ENCODE measurements around the gene FBXO28.

The FBXO28 gene

DNA sequence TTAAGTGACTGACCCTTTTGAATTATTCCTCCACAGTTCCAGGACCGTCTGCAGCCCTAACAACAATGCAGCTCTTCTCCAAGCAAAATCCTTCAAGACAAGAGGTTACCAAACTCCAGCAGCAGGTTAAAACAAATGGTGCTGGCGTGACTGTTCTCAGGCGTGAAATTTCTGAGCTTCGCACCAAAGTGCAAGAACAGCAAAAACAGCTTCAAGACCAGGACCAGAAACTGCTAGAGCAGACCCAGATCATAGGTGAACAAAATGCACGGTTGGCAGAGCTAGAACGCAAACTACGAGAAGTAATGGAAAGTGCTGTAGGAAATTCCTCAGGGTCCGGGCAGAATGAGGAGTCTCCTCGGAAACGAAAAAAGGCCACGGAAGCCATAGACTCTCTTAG, 43.4 kb downstream of the FBXO28 start:
- no peak for DNase-seq (ENCODE audit: low read depth)

GRCh38 chr1:224159541-224159940, 45.6 kb downstream of the FBXO28 start:
- DNase-seq (ENCODE audit: low read depth) = no peak

- DNase-seq (ENCODE audit: low read depth) = no peak
Measured at GRCh38 chr1:224160171-224160682, 46.3 kb downstream of the FBXO28 start.

DNA sequence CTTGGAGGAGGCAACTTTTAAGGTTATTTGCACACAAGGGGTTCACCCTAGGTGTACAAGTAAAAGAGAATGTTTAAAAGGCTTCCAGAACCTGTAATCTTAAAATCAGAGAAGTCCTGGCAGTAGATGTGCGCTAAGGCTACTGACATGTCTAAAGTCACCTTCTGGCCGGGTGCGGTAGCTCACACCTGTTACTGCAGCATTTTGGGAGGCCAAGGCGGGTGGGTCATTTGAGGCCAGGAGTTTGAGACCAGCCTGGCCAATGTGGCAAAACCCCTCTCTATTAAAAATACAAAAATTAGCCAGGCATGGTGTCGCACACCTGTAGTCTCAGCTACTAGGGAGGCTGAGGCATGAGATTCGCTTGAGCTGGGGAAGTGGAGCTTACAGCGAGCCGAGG, 48.9 kb downstream of the FBXO28 start:
- DNase-seq (ENCODE audit: low read depth) = no peak

GRCh38 chr1:224163311-224163710, 49.4 kb downstream of the FBXO28 start:
- DNase-seq (ENCODE audit: low read depth) = no peak

DNA sequence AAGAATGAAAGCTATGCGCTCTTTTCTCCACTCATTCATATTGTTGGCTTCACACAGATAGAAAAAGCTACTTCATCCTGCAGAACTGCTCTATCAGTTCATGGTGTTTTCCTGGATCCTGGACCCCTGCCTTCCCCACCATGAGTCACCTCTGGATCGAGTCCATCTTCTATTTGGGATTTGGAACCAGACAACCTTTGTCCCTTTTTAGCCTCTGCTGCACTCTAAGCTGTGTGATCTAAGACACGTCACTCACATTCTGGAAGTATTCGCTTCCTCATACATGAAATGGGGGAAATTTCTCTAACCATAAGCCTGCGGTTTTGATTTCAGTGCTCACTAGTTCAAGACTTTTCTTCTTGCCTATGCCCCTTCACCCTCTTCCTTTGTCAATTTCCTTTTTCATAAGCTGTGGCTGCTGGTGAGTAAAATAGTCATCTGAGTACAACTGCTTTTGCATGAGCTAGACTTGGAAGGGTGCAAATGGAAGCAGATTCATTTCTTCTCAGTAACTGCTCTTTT, 55.0 kb downstream of the FBXO28 start:
- peak; percentile 66 for DNase-seq (ENCODE audit: low read depth)

DNA sequence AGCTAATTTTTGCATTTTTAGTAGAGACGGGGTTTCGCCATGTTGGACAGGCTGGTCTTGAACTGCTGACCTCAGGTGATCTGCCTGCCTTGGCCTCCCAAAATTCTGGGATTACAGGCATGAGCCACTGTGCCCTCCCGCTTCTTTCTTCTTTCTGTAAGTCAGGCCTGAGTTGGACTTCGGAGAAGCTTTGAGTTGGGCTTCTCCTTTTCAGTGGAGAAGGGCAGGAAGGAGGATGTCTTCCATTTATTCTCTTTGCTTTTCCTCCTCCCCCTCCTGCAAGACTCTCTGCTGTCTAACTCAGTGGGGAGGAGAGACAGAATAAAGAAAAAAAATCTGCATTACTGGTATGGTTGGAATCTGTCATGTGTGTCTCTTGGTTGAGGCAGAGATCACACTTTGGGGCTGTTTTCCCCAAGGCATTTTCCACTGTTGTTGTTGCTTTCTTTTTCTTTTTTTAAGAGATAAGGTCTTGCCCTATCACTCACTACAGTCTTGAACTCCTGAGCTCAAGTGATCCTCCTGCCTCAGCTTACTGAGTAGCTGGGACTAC, 55.9 kb downstream of the FBXO28 start:
- DNase-seq (ENCODE audit: low read depth) = no peak

- no peak for DNase-seq (ENCODE audit: low read depth)
Measured at GRCh38 chr1:224170343-224170742, 56.4 kb downstream of the FBXO28 start.

- DNase-seq (ENCODE audit: low read depth) = no peak
Measured at GRCh38 chr1:224170748-224171478, 57.0 kb downstream of the FBXO28 start.

DNA sequence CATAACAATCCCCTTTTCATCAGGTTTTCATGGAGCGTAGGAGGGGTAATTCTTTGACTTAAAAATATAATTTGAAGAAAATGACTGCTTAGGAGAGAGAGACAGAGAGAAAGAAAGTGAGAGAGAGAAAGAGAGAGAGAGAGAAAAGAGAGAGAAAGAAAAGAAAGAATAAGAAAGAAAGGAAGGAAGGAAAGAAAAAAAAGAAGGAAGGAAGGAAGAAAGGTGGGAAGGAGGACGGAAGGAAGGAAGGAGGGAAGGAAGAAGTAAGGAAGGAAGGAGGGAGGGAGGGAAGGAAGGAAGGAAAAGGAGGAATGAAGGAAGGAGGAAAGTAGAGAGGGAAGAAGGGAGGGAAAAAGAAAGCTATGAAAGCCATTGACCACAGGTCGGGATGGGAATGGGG, 58.3 kb downstream of the FBXO28 start:
- DNase-seq (ENCODE audit: low read depth) = no peak

GRCh38 chr1:224173523-224173922, 59.6 kb downstream of the FBXO28 start:
- no peak for DNase-seq (ENCODE audit: low read depth)

DNA sequence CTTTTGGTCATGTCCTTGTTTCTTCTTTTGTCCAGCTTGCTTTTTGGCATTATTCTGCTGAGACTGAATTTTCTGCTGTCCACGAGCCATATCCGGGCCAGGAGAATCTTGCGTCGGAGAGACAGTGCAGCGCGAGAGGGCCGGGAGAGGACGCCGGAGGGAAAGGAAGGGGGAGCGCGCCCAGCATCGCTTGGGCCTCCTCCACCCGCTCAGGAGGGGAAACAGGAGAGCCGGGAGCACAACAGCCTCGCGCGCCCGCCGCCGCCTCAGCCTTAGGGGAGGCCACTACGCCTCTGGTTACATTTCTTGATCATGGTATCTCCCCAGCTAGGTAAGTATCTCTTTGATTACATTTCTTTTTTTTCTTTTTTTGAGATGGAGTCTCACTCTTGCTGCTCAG, 61.7 kb downstream of the FBXO28 start:
- DNase-seq (ENCODE audit: low read depth) = no peak

GRCh38 chr1:224177356-224177999, 63.6 kb downstream of the FBXO28 start:
- DNase-seq (ENCODE audit: low read depth) = no peak

DNA sequence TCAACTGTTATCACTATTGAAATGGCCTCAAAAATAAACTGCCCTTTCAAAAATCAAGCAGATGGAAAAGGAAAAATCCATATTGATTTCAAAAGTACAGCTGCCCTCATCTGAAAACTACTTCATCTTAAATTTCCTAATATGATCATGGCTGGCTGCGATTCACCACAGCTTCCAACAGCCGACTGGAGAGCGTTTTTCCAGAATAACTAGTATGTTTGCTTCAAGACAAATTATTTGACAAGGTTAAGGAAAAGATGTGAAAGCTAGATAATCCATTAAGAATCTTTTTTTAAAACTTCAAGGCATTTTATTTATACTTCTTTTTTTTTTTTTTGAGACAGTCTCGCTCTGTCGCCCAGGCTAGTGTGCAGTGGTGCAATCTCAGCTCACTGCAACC, 65.0 kb downstream of the FBXO28 start:
- no peak for DNase-seq (ENCODE audit: low read depth)

- no peak for DNase-seq (ENCODE audit: low read depth)
Measured at GRCh38 chr1:224180783-224181452, 67.0 kb downstream of the FBXO28 start.

DNA sequence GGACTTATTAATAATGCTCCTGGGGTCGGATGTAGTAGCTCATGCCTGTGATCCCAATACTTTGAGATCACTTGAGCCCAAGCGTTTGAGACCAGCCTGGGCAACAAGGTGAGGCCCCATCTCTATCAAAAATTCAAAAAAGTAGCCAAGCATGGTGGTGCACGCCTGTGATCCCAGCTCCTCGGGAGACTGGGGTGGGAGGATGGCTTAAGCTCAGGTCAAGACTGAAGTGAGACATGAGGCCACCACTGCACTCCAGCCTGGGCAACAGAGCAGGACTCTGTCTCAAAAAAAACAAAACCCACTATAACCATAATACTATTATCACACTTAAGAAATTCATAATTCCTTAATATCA, 67.5 kb downstream of the FBXO28 start:
- no peak for DNase-seq (ENCODE audit: low read depth)

- DNase-seq (ENCODE audit: low read depth) = no peak
Measured at GRCh38 chr1:224182057-224182865, 68.3 kb downstream of the FBXO28 start.

- no peak for DNase-seq (ENCODE audit: low read depth)
Measured at GRCh38 chr1:224182866-224183590, 69.1 kb downstream of the FBXO28 start, which contains the start of gene DEGS1. TSS of gene DEGS1 (plus strand) at chr1:224183240. CDS start at chr1:224183337, 97 bp downstream.

DNA sequence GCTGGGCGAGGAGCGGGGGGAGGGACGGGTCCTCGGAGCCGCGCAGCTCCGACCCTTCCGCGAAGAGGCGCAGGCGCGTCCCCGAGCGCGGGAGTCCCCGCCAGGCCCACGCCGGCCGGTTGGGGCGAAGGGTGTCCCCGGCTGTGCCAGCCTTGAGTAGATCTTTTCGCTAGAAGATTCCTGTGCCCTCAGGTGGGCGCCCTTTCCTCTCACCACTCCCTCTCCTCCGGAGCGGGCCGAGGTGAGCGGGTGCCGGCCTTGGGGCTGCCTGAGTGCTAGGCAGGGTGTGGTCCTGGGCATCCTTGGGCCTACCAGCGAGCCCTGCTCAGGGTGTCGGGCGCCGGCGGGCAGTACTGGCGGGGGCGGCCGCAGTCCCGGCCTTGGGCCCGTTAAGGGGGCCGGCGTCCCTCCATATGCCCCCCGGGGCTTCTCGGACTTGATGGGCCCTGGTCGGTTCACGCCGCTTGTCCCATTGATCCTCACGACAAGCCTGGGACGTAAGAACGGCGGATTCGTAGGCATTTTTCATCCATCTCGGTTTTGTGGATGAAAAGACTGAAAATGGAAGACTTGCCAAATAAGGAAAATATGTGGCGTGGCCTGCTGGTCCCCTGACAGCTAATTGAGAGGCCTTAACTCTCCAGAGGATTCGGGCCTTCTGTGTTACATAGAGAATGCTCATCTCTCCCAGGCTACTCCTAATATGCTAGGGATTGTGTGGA, 69.8 kb downstream of the FBXO28 start:
- DNase-seq (ENCODE audit: low read depth) = no peak

DNA sequence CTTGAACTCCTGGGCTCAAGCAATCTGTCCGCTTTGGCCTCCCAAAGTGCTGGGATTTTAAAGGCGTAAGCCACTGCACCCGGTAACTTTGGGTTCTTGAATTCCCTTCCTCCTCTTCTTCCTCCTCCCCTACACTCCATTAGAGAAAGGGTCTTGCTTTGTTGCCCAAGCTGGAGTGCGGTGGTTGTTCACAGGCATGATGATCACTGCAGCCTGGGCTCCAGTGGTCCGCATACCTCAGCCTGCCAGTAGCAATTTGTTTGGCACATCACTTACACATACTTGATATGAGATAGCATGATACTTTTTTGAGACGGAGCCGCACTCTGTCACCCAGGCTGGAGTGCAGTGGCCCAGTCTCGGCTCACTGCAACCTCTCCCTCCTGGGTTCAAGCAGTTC, 71.3 kb downstream of the FBXO28 start:
- DNase-seq (ENCODE audit: low read depth) = no peak
